NB4 (cell line): ENCODE measurements around the gene TBXAS1.

Source experiments
- MYC ChIP-seq: IDR thresholded peaks from 2 replicates; pipeline ENCODE4 v1.6.1; 2011; ENCODE audit warnings: low read depth, low read length
- POLR2A ChIP-seq: IDR thresholded peaks from 2 replicates; pipeline ENCODE4 v1.6.1; 2011; ENCODE audit warnings: mild to moderate bottlenecking; ENCODE audit not compliant: insufficient read length; ENCODE audit errors: extremely low read depth
- TF ChIP-seq, protein P1 (sequence below): IDR thresholded peaks from one replicate; pipeline ENCODE4 v1.5.1; 2012; ENCODE audit warnings: low read depth, low read length

DNA sequence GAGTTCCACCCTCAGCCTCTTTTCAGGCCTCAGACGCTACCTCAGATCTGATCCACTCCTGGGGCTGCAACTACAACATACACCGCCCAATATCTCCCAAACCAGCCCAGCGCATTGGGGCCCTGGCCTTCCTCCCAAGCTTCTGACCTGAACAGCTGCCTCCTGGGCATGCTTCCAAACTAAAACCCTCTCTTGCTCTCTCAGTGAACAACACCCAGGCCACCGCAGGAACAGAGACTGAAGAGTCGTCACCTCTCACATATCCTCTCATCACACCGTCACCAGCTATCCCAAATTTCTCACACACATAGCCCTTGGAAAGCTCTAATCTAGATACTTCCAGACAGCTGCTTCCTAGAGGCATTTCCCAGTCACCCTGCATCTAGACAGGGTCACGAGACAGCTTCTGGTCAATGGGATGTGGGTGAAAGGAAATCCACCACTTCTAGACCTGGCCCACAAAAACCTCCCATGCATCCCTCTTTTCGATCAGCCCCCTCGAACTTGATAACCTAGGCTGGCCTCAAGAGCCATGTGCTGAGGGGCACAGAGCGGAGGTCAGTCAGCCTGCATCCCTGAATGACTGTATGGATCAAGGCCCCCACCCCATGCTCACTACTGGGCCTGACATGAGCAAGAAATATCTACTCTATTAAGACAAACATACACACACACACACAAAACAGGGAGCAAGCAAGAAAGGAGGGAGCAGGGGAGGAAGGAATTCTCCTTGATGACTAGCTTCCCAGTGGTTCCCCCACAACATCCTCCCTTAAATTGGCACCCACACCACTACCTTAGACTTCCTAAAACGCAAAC lies 231.9 kb downstream of the TBXAS1 start:
- TF ChIP-seq POLR2A (no peak), MYC (no peak)
- TF ChIP-seq, protein P1, sequence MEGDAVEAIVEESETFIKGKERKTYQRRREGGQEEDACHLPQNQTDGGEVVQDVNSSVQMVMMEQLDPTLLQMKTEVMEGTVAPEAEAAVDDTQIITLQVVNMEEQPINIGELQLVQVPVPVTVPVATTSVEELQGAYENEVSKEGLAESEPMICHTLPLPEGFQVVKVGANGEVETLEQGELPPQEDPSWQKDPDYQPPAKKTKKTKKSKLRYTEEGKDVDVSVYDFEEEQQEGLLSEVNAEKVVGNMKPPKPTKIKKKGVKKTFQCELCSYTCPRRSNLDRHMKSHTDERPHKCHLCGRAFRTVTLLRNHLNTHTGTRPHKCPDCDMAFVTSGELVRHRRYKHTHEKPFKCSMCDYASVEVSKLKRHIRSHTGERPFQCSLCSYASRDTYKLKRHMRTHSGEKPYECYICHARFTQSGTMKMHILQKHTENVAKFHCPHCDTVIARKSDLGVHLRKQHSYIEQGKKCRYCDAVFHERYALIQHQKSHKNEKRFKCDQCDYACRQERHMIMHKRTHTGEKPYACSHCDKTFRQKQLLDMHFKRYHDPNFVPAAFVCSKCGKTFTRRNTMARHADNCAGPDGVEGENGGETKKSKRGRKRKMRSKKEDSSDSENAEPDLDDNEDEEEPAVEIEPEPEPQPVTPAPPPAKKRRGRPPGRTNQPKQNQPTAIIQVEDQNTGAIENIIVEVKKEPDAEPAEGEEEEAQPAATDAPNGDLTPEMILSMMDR, result no peak
